MM.1S (cell line): ENCODE results near the gene MOGAT1.

Experiments used
- EZH2phosphoT487 ChIP-seq: fragments of 300-600 bp; sonication (generic); IDR thresholded peaks from 2 replicates; pipeline ENCODE4 v1.6.1; 2018; ENCODE audit warnings: antibody characterized with exemption, low read length
- TF ChIP-seq, protein P1 (sequence below): fragments of 300-600 bp; sonication (generic); IDR thresholded peaks from 2 replicates; pipeline ENCODE4 v1.5.1; 2016; ENCODE audit warnings: antibody characterized with exemption, low read length, mixed read lengths

- TF ChIP-seq, protein P1, sequence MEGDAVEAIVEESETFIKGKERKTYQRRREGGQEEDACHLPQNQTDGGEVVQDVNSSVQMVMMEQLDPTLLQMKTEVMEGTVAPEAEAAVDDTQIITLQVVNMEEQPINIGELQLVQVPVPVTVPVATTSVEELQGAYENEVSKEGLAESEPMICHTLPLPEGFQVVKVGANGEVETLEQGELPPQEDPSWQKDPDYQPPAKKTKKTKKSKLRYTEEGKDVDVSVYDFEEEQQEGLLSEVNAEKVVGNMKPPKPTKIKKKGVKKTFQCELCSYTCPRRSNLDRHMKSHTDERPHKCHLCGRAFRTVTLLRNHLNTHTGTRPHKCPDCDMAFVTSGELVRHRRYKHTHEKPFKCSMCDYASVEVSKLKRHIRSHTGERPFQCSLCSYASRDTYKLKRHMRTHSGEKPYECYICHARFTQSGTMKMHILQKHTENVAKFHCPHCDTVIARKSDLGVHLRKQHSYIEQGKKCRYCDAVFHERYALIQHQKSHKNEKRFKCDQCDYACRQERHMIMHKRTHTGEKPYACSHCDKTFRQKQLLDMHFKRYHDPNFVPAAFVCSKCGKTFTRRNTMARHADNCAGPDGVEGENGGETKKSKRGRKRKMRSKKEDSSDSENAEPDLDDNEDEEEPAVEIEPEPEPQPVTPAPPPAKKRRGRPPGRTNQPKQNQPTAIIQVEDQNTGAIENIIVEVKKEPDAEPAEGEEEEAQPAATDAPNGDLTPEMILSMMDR: no peak
- no peak for TF ChIP-seq EZH2phosphoT487
These were observed 81.3 kb downstream of the MOGAT1 start for GRCh38 chr2:222752746-222753145.
